HepG2 (cell line): ENCODE data around the gene AGAP3. TPM values are rescaled to one million over a fixed set of nuclear protein-coding genes. Genes with fewer than 3 reads are reported as not detected.

Experiments used
- ATAC-seq: fragments of 200-7000 bp; cut with Tn5 transposase; 3 replicates; pipeline ENCODE4 v1.9.1; 2020; ENCODE audit warnings: mild to moderate bottlenecking, moderate library complexity
- BruUV-seq: library from RNA; stranded (reverse); fragments of 400-500 nt; replicated peaks from 2 replicates; lab custom pipeline; 2021; lab: Mats Ljungman, UMichigan
- CTCF ChIA-PET: fragments of 300-600 bp; formaldehyde crosslinking; extraction: SDS; loops from one replicate; lab custom pipeline; 2021; ENCODE audit warnings: low total read pairs, inconsistent platforms, low intra/inter-chr PET ratio; lab: Yijun Ruan, JAX
- POLR2A ChIA-PET: fragments of 350-600 bp; sonication (Branson Sonifier 250); formaldehyde crosslinking; loops from one replicate; lab custom pipeline; 2020; ENCODE audit warnings: antibody characterized with exemption, inconsistent platforms; lab: Yijun Ruan, JAX
- DNase-seq: peaks from one replicate; pipeline ENCODE4 v3.0.0-alpha.2; 2015; ENCODE audit warnings: low spot score
- FAIRE-seq: peaks from 3 replicates; lab custom pipeline; 2011; peaks lifted over from hg19 to GRCh38; lab: Jason Lieb, UNC
- H2AFZ ChIP-seq: one replicate; pipeline ENCODE4 v1.6.1; 2011; ENCODE audit warnings: low read length, inconsistent platforms
- H3K27ac ChIP-seq: fragments of 300-600 bp; 3 replicates; pipeline ENCODE4 v1.8.0; 2011; ENCODE audit warnings: mixed run types, mild to moderate bottlenecking, mixed read lengths, low read length, inconsistent platforms; ENCODE audit not compliant: insufficient read depth; ENCODE audit errors: extremely low read length
- H3K27me3 ChIP-seq, 2 experiments: fragments of 200-600 bp in 1 of 2; 2 replicates in 1 of 2; 3 replicates in 1 of 2; pipeline versions ENCODE4 v1.6.0 to v1.8.0; 2011; ENCODE audit warnings: low read length in 2 of 2, mild to moderate bottlenecking in 2 of 2, moderate library complexity in 2 of 2, inconsistent platforms in 1 of 2; ENCODE audit not compliant: insufficient read depth in 2 of 2, control insufficient read depth in 1 of 2
- H3K36me3 ChIP-seq, 2 experiments: fragments of 200-600 bp in 1 of 2; replicated peaks in 1 of 2; 2 replicates in 1 of 2; 3 replicates in 1 of 2; pipeline versions ENCODE4 v1.5.1 to v1.8.0; 2011; ENCODE audit warnings: low read length in 2 of 2, inconsistent platforms in 1 of 2; ENCODE audit not compliant: insufficient read depth in 2 of 2, control insufficient read depth in 1 of 2
- H3K4me1 ChIP-seq: 2 replicates; pipeline ENCODE4 v1.5.1; 2012; ENCODE audit warnings: low read length, inconsistent platforms; ENCODE audit not compliant: insufficient read depth
- H3K4me2 ChIP-seq: 2 replicates; pipeline ENCODE4 v1.6.0; 2011; ENCODE audit warnings: low read depth, low read length, inconsistent platforms
- H3K4me3 ChIP-seq, 3 experiments: fragments of 200-600 bp in 1 of 3; sonication (generic), shearing (Covaris generic) in 1 of 3; replicated peaks in 1 of 3; 2 replicates each; pipeline ENCODE4 v1.5.1; 2011 to 2016; ENCODE audit warnings: low read length in 3 of 3, inconsistent platforms in 2 of 3, low read depth in 2 of 3, mild to moderate bottlenecking in 2 of 3, control low read depth in 1 of 3, mixed read lengths in 1 of 3; ENCODE audit not compliant: insufficient read depth in 1 of 3
- H3K79me2 ChIP-seq: one replicate; pipeline ENCODE4 v1.6.1; 2011; ENCODE audit warnings: low read length, inconsistent platforms; ENCODE audit not compliant: insufficient read depth
- H3K9ac ChIP-seq: 2 replicates; pipeline ENCODE4 v1.6.0; 2011; ENCODE audit warnings: mild to moderate bottlenecking, low read depth, low read length, inconsistent platforms; ENCODE audit not compliant: insufficient read depth
- H3K9me3 ChIP-seq: 2 replicates; pipeline ENCODE4 v1.5.1; 2012; ENCODE audit warnings: mild to moderate bottlenecking, low read length
- H4K20me1 ChIP-seq: 2 replicates; pipeline ENCODE4 v1.6.0; 2011; ENCODE audit warnings: inconsistent platforms, mild to moderate bottlenecking, low read length, moderate library complexity; ENCODE audit not compliant: insufficient read depth
- ELF1 ChIP-seq: sonication (generic); formaldehyde crosslinking; IDR thresholded peaks from 2 replicates; pipeline ENCODE4 v1.4.0; 2020; ENCODE audit warnings: missing genetic modification reagents
- FOXK2 ChIP-seq: fragments of 450-650 bp; IDR thresholded peaks from 2 replicates; pipeline ENCODE4 v1.6.1; 2016
- MYC ChIP-seq: sonication (generic); formaldehyde crosslinking; IDR thresholded peaks from 2 replicates; pipeline ENCODE4 v1.9.0; 2021; ENCODE audit warnings: missing genetic modification reagents, borderline replicate concordance
- NFKBIZ ChIP-seq: IDR thresholded peaks from 2 replicates; pipeline ENCODE4 v1.6.1; 2018; ENCODE audit warnings: missing genetic modification reagents, missing compliant biosample characterization
- SYNCRIP ChIP-seq: fragments of 200-400 bp; formaldehyde crosslinking; IDR thresholded peaks from 2 replicates; pipeline ENCODE4 v1.6.1; 2018; ENCODE audit warnings: mild to moderate bottlenecking, low read depth, low read length; ENCODE audit not compliant: insufficient read depth
- ZNF230 ChIP-seq: sonication (generic); formaldehyde crosslinking; IDR thresholded peaks from 2 replicates; pipeline ENCODE4 v1.4.0; 2020; ENCODE audit warnings: mild to moderate bottlenecking, missing genetic modification reagents
- ZNF512 ChIP-seq: sonication (generic); formaldehyde crosslinking; IDR thresholded peaks from 2 replicates; pipeline ENCODE4 v1.4.0; 2020; ENCODE audit warnings: mild to moderate bottlenecking, missing genetic modification reagents
- ZNF605 ChIP-seq: sonication (generic); formaldehyde crosslinking; IDR thresholded peaks from 2 replicates; pipeline ENCODE4 v1.8.0; 2022; ENCODE audit warnings: mild to moderate bottlenecking, missing genetic modification reagents
- WGBS: methylation state at CpG from one replicate; pipeline ENCODE4 v1.1.6; 2017; ENCODE audit warnings: low lambda C conversion rate; 5-methylcytosine and 5-hydroxymethylcytosine counted together
- in situ Hi-C: cut with HindIII; loops from 2 replicates; pipeline ENCODE4 v1.10.0; 2017; ENCODE audit warnings: low pct_unique_long_range_greater_than_20kb; ENCODE audit not compliant: extremely low pct_ligation_motif_present
- intact Hi-C: fragments of 100-400 bp; cut with micrococcal nuclease; formaldehyde crosslinking; loops from one replicate; pipeline ENCODE4 v1.10.0; 2022; ENCODE audit not compliant: unreplicated experiment
- polyA plus RNA-seq, 8 experiments: library from polyadenylated mRNA; depleted of rRNA in 3 of 8; stranded (reverse) in 7 of 8; unstranded in 1 of 8; fragments of >200 nt; fragmentation: Illumina TruSeq in 4 of 8; extraction: Trizol in 4 of 8; gene quantifications; 2 replicates each; pipeline versions ENCODE4 v1.2.1 to v1.2.3, GENCODE V29; 2011 to 2016; ENCODE audit warnings: low read depth in 4 of 8, missing spikeins in 1 of 8, mixed read lengths in 1 of 8; ENCODE audit not compliant: insufficient read depth in 1 of 8
- total RNA-seq, 5 experiments: library from RNA; depleted of rRNA; stranded (reverse); fragments of >200 nt; fragmentation: Illumina TruSeq; extraction: Trizol; gene quantifications; 2 replicates each; pipeline ENCODE4 v1.2.3, GENCODE V29; 2016; ENCODE audit warnings: low read depth in 1 of 5
- TF ChIP-seq, protein P1 (sequence below): sonication (generic); formaldehyde crosslinking; IDR thresholded peaks from 2 replicates; pipeline ENCODE4 v1.4.0; 2020; ENCODE audit warnings: missing genetic modification reagents
- TF ChIP-seq, protein P2 (sequence below): sonication (generic); formaldehyde crosslinking; IDR thresholded peaks from 2 replicates; pipeline ENCODE4 v1.4.0; 2020; ENCODE audit warnings: mild to moderate bottlenecking, missing genetic modification reagents

Gene AGAP3
- total and polyA plus RNA-seq, 2 of the 13 experiments (the other 11 are each of a cell fraction or from before 2014, with no cell fraction given): 31.3 to 61.4 TPM

- TF ChIP-seq MYC: no peak
- TF ChIP-seq, all 625 proteins: peak for 0
Measured at GRCh38 chr7:151187409-151188251, 101.4 kb downstream of the AGAP3 start (continued).

DNA sequence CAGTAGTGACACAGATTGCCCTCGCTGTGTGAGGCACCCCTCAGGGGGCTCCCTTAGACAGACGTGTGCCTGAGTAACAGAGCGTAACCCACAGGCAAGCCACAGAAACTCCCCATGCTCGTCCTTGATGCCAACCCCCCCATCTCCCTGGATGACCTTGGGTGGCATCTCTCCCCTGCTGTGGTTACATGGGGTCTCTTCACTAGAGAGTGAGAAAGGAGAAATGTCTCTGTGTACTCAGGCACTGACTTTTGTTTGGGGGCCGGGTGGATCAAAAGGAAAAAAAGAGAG is 101.9 kb downstream of the AGAP3 start:
- Histone ChIP-seq H4K20me1 (no peaks in the 10 kb centered on the region), H3K9ac (no peak overlapping the region), H3K4me2 (no peak overlapping the region), H3K79me2 (no peaks in the 10 kb centered on the region), H3K36me3 (no peaks in the 10 kb centered on the region), H3K27ac (no peak overlapping the region), H2AFZ (no peak overlapping the region), H3K4me3 (no peak overlapping the region), H3K9me3 (no peaks in the 10 kb centered on the region), H3K4me1 (no peaks in the 10 kb centered on the region), H3K27me3 (peaks cover 4 to 44% of the 10 kb centered on the region in 2 experiments; a peak in 4 of 5 replicates)
- in situ Hi-C loops (no loop called here), intact Hi-C loops (no loop called here)
- DNase-seq (no peak), ATAC-seq (no peak), FAIRE-seq (no peak)
- ChIA-PET POLR2A (no interaction called here), CTCF (no interaction called here)
- 10% methylated on average over 4 of the region's 5 CpGs for WGBS
- BruUV-seq: no TSS peak
- no peak for TF ChIP-seq ZNF512 (CRISPR knock-in tag)
- TF ChIP-seq, protein P1, sequence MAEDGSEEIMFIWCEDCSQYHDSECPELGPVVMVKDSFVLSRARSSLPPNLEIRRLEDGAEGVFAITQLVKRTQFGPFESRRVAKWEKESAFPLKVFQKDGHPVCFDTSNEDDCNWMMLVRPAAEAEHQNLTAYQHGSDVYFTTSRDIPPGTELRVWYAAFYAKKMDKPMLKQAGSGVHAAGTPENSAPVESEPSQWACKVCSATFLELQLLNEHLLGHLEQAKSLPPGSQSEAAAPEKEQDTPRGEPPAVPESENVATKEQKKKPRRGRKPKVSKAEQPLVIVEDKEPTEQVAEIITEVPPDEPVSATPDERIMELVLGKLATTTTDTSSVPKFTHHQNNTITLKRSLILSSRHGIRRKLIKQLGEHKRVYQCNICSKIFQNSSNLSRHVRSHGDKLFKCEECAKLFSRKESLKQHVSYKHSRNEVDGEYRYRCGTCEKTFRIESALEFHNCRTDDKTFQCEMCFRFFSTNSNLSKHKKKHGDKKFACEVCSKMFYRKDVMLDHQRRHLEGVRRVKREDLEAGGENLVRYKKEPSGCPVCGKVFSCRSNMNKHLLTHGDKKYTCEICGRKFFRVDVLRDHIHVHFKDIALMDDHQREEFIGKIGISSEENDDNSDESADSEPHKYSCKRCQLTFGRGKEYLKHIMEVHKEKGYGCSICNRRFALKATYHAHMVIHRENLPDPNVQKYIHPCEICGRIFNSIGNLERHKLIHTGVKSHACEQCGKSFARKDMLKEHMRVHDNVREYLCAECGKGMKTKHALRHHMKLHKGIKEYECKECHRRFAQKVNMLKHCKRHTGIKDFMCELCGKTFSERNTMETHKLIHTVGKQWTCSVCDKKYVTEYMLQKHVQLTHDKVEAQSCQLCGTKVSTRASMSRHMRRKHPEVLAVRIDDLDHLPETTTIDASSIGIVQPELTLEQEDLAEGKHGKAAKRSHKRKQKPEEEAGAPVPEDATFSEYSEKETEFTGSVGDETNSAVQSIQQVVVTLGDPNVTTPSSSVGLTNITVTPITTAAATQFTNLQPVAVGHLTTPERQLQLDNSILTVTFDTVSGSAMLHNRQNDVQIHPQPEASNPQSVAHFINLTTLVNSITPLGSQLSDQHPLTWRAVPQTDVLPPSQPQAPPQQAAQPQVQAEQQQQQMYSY (CRISPR knock-in tag): no peak
- no peak for TF ChIP-seq NFKBIZ (CRISPR knock-in tag)
- no peak for TF ChIP-seq ZNF230 (CRISPR knock-in tag)
- TF ChIP-seq FOXK2: no peak
- TF ChIP-seq, protein P2, sequence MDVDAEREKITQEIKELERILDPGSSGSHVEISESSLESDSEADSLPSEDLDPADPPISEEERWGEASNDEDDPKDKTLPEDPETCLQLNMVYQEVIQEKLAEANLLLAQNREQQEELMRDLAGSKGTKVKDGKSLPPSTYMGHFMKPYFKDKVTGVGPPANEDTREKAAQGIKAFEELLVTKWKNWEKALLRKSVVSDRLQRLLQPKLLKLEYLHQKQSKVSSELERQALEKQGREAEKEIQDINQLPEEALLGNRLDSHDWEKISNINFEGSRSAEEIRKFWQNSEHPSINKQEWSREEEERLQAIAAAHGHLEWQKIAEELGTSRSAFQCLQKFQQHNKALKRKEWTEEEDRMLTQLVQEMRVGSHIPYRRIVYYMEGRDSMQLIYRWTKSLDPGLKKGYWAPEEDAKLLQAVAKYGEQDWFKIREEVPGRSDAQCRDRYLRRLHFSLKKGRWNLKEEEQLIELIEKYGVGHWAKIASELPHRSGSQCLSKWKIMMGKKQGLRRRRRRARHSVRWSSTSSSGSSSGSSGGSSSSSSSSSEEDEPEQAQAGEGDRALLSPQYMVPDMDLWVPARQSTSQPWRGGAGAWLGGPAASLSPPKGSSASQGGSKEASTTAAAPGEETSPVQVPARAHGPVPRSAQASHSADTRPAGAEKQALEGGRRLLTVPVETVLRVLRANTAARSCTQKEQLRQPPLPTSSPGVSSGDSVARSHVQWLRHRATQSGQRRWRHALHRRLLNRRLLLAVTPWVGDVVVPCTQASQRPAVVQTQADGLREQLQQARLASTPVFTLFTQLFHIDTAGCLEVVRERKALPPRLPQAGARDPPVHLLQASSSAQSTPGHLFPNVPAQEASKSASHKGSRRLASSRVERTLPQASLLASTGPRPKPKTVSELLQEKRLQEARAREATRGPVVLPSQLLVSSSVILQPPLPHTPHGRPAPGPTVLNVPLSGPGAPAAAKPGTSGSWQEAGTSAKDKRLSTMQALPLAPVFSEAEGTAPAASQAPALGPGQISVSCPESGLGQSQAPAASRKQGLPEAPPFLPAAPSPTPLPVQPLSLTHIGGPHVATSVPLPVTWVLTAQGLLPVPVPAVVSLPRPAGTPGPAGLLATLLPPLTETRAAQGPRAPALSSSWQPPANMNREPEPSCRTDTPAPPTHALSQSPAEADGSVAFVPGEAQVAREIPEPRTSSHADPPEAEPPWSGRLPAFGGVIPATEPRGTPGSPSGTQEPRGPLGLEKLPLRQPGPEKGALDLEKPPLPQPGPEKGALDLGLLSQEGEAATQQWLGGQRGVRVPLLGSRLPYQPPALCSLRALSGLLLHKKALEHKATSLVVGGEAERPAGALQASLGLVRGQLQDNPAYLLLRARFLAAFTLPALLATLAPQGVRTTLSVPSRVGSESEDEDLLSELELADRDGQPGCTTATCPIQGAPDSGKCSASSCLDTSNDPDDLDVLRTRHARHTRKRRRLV (CRISPR knock-in tag): no peak
- TF ChIP-seq ELF1: no peak
- TF ChIP-seq ZNF605 (CRISPR knock-in tag): no peak
- TF ChIP-seq SYNCRIP: no peak
